HEK293 (cell line): Measurements from ENCODE around the gene OBSCN.

Source experiments
- EGR2 ChIP-seq: fragments of 450-650 bp; formaldehyde crosslinking; IDR thresholded peaks from 2 replicates; pipeline ENCODE4 v1.5.1; 2016; ENCODE audit warnings: low read depth, missing biosample characterization, missing genetic modification characterization
- FEZF1 ChIP-seq: fragments of 450-650 bp; formaldehyde crosslinking; IDR thresholded peaks from 2 replicates; pipeline ENCODE4 v1.5.1; 2016; ENCODE audit warnings: missing biosample characterization, missing genetic modification characterization
- KLF7 ChIP-seq: fragments of 450-650 bp; formaldehyde crosslinking; IDR thresholded peaks from 2 replicates; pipeline ENCODE4 v1.5.1; 2016; ENCODE audit warnings: missing biosample characterization, missing genetic modification characterization, borderline replicate concordance
- KLF8 ChIP-seq: fragments of 450-650 bp; formaldehyde crosslinking; IDR thresholded peaks from 2 replicates; pipeline ENCODE4 v1.5.1; 2016; ENCODE audit warnings: missing biosample characterization, missing genetic modification characterization
- MYNN ChIP-seq: fragments of 450-650 bp; formaldehyde crosslinking; IDR thresholded peaks from 2 replicates; pipeline ENCODE4 v1.5.1; 2016; ENCODE audit warnings: missing biosample characterization, missing genetic modification characterization, borderline replicate concordance
- ZBTB48 ChIP-seq: fragments of 450-650 bp; formaldehyde crosslinking; IDR thresholded peaks from 2 replicates; pipeline ENCODE4 v1.5.1; 2016; ENCODE audit warnings: missing biosample characterization, missing genetic modification characterization
- ZBTB7A ChIP-seq: fragments of 450-650 bp; formaldehyde crosslinking; IDR thresholded peaks from 2 replicates; pipeline ENCODE4 v1.5.1; 2016; ENCODE audit warnings: low read depth, missing biosample characterization, missing genetic modification characterization
- ZFP69B ChIP-seq: fragments of 450-650 bp; formaldehyde crosslinking; IDR thresholded peaks from 2 replicates; pipeline ENCODE4 v1.5.1; 2016; ENCODE audit warnings: missing biosample characterization, missing genetic modification characterization
- ZNF16 ChIP-seq: fragments of 450-650 bp; formaldehyde crosslinking; IDR thresholded peaks from 2 replicates; pipeline ENCODE4 v1.5.1; 2016; ENCODE audit warnings: low read depth, missing biosample characterization, missing genetic modification characterization
- ZNF169 ChIP-seq: fragments of 450-650 bp; formaldehyde crosslinking; IDR thresholded peaks from 2 replicates; pipeline ENCODE4 v1.5.1; 2016; ENCODE audit warnings: missing biosample characterization, missing genetic modification characterization
- ZNF184 ChIP-seq: fragments of 450-650 bp; IDR thresholded peaks from 2 replicates; pipeline ENCODE4 v1.5.1; 2018; ENCODE audit warnings: missing biosample characterization, mild to moderate bottlenecking, missing genetic modification characterization
- ZNF2 ChIP-seq: fragments of 450-650 bp; formaldehyde crosslinking; IDR thresholded peaks from 2 replicates; pipeline ENCODE4 v1.5.1; 2016; ENCODE audit warnings: missing biosample characterization, missing genetic modification characterization
- ZNF366 ChIP-seq: fragments of 450-650 bp; formaldehyde crosslinking; conservative IDR thresholded peaks from 2 replicates; pipeline ENCODE4 v1.5.1; 2016; ENCODE audit warnings: missing biosample characterization, missing genetic modification characterization
- ZNF791 ChIP-seq: fragments of 450-650 bp; formaldehyde crosslinking; IDR thresholded peaks from 2 replicates; pipeline ENCODE4 v1.5.1; 2016; ENCODE audit warnings: missing biosample characterization, missing genetic modification characterization
- TF ChIP-seq, protein P1 (sequence below): fragments of 450-650 bp; formaldehyde crosslinking; IDR thresholded peaks from 2 replicates; pipeline ENCODE4 v1.5.1; 2016; ENCODE audit warnings: missing biosample characterization, missing genetic modification characterization
- TF ChIP-seq, protein P2 (sequence below): fragments of 450-650 bp; formaldehyde crosslinking; conservative IDR thresholded peaks from 2 replicates; pipeline ENCODE4 v1.5.1; 2016; ENCODE audit warnings: low read depth, missing biosample characterization, missing genetic modification characterization
- TF ChIP-seq, protein P3 (sequence below): fragments of 450-650 bp; formaldehyde crosslinking; IDR thresholded peaks from 2 replicates; pipeline ENCODE4 v1.5.1; 2016; ENCODE audit warnings: missing biosample characterization, missing genetic modification characterization
- TF ChIP-seq, protein P4 (sequence below): fragments of 450-650 bp; formaldehyde crosslinking; IDR thresholded peaks from 2 replicates; pipeline ENCODE4 v1.5.1; 2016; ENCODE audit warnings: missing biosample characterization, missing genetic modification characterization
- TF ChIP-seq, protein P5 (sequence below): fragments of 450-650 bp; formaldehyde crosslinking; IDR thresholded peaks from 2 replicates; pipeline ENCODE4 v1.5.1; 2016; ENCODE audit warnings: missing biosample characterization, missing genetic modification characterization
- TF ChIP-seq, protein P6 (sequence below): fragments of 450-650 bp; formaldehyde crosslinking; IDR thresholded peaks from 2 replicates; pipeline ENCODE4 v1.5.1; 2017; ENCODE audit warnings: missing biosample characterization, missing genetic modification characterization
- TF ChIP-seq, protein P7 (sequence below): fragments of 450-650 bp; formaldehyde crosslinking; optimal IDR thresholded peaks from 2 replicates; pipeline ENCODE3; 2016; ENCODE audit warnings: missing biosample characterization, mild to moderate bottlenecking, missing genetic modification characterization

OBSCN gene

DNA sequence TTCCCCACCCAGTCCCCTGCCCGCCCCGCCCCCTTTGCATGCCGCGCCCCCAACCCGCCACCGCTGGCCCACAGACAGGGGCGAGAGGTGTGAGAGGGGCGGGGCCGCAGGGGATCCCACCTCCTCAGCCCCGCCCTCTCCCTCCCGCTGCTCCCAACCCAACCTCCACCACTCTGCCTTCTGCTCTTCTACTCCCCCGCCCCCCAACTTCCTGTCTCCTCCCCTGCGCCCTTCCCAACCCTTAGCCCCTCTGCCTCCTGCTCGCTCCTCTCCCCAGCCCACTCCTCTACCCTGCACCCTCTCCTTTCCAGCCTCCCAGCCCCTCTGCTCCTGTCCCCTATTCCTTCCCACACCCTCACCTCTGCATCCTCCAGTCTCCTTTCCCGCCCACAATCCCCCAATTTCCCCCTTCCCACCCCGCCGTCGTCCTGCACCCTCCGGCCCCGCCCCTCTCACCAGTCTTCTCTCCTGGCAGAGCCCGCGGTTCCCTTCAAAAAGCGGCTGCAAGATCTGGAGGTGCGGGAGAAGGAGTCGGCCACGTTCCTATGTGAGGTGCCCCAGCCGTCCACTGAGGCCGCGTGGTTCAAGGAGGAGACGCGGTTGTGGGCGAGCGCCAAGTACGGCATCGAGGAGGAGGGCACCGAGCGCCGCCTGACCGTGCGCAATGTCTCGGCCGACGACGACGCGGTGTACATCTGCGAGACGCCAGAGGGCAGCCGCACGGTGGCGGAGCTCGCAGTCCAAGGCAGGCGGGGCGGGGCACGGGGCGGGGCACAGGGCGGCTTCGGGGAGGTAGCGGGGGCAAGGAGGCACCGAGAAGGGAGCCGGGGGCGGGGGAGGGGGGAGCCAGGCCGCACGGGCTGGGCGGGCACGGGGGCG lies 5.4 kb downstream of the OBSCN start (continued):
- TF ChIP-seq, protein P1, sequence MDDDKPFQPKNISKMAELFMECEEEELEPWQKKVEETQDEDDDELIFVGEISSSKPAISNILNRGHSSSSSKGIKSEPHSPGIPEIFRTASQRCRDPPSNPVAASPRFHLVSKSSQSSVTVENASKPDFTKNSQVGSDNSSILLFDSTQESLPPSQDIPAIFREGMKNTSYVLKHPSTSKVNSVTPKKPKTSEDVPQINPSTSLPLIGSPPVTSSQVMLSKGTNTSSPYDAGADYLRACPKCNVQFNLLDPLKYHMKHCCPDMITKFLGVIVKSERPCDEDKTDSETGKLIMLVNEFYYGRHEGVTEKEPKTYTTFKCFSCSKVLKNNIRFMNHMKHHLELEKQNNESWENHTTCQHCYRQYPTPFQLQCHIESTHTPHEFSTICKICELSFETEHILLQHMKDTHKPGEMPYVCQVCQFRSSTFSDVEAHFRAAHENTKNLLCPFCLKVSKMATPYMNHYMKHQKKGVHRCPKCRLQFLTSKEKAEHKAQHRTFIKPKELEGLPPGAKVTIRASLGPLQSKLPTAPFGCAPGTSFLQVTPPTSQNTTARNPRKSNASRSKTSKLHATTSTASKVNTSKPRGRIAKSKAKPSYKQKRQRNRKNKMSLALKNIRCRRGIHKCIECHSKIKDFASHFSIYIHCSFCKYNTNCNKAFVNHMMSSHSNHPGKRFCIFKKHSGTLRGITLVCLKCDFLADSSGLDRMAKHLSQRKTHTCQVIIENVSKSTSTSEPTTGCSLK: no peak
- TF ChIP-seq, protein P2, sequence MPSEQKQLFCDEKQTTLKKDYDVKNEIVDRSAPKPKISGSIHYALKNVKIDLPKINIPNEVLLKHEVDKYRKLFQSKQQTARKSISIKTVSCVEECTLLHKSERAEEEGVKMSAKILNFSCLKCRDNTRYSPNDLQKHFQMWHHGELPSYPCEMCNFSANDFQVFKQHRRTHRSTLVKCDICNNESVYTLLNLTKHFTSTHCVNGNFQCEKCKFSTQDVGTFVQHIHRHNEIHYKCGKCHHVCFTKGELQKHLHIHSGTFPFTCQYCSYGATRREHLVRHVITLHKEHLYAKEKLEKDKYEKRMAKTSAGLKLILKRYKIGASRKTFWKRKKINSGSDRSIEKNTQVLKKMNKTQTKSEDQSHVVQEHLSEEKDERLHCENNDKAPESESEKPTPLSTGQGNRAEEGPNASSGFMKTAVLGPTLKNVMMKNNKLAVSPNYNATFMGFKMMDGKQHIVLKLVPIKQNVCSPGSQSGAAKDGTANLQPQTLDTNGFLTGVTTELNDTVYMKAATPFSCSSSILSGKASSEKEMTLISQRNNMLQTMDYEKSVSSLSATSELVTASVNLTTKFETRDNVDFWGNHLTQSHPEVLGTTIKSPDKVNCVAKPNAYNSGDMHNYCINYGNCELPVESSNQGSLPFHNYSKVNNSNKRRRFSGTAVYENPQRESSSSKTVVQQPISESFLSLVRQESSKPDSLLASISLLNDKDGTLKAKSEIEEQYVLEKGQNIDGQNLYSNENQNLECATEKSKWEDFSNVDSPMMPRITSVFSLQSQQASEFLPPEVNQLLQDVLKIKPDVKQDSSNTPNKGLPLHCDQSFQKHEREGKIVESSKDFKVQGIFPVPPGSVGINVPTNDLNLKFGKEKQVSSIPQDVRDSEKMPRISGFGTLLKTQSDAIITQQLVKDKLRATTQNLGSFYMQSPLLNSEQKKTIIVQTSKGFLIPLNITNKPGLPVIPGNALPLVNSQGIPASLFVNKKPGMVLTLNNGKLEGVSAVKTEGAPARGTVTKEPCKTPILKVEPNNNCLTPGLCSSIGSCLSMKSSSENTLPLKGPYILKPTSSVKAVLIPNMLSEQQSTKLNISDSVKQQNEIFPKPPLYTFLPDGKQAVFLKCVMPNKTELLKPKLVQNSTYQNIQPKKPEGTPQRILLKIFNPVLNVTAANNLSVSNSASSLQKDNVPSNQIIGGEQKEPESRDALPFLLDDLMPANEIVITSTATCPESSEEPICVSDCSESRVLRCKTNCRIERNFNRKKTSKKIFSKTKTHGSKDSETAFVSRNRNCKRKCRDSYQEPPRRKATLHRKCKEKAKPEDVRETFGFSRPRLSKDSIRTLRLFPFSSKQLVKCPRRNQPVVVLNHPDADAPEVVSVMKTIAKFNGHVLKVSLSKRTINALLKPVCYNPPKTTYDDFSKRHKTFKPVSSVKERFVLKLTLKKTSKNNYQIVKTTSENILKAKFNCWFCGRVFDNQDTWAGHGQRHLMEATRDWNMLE (tag by site-specific recombination): no peak
- TF ChIP-seq KLF8: peak; percentile 88
- TF ChIP-seq KLF7: peak; percentile 14; the same call in 1 of the 2 replicates
- TF ChIP-seq ZNF791 (tag by site-specific recombination): no peak
- no peak for TF ChIP-seq ZBTB48 (tag by site-specific recombination)
- TF ChIP-seq, protein P3, sequence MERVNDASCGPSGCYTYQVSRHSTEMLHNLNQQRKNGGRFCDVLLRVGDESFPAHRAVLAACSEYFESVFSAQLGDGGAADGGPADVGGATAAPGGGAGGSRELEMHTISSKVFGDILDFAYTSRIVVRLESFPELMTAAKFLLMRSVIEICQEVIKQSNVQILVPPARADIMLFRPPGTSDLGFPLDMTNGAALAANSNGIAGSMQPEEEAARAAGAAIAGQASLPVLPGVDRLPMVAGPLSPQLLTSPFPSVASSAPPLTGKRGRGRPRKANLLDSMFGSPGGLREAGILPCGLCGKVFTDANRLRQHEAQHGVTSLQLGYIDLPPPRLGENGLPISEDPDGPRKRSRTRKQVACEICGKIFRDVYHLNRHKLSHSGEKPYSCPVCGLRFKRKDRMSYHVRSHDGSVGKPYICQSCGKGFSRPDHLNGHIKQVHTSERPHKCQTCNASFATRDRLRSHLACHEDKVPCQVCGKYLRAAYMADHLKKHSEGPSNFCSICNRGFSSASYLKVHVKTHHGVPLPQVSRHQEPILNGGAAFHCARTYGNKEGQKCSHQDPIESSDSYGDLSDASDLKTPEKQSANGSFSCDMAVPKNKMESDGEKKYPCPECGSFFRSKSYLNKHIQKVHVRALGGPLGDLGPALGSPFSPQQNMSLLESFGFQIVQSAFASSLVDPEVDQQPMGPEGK (tag by site-specific recombination): peak; percentile 95
- TF ChIP-seq ZNF366 (tag by site-specific recombination): peak; percentile 59; the same call in 1 of the 2 replicates
- TF ChIP-seq ZNF16: no peak
- TF ChIP-seq, protein P4, sequence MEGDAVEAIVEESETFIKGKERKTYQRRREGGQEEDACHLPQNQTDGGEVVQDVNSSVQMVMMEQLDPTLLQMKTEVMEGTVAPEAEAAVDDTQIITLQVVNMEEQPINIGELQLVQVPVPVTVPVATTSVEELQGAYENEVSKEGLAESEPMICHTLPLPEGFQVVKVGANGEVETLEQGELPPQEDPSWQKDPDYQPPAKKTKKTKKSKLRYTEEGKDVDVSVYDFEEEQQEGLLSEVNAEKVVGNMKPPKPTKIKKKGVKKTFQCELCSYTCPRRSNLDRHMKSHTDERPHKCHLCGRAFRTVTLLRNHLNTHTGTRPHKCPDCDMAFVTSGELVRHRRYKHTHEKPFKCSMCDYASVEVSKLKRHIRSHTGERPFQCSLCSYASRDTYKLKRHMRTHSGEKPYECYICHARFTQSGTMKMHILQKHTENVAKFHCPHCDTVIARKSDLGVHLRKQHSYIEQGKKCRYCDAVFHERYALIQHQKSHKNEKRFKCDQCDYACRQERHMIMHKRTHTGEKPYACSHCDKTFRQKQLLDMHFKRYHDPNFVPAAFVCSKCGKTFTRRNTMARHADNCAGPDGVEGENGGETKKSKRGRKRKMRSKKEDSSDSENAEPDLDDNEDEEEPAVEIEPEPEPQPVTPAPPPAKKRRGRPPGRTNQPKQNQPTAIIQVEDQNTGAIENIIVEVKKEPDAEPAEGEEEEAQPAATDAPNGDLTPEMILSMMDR (tag by site-specific recombination): peak; percentile 96
- TF ChIP-seq, protein P5, sequence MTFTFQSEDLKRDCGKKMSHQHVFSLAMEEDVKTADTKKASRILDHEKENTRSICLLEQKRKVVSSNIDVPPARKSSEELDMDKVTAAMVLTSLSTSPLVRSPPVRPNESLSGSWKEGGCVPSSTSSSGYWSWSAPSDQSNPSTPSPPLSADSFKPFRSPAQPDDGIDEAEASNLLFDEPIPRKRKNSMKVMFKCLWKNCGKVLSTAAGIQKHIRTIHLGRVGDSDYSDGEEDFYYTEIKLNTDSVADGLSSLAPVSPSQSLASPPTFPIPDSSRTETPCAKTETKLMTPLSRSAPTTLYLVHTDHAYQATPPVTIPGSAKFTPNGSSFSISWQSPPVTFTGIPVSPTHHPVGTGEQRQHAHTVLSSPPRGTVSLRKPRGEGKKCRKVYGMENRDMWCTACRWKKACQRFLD (tag by site-specific recombination): no peak
- TF ChIP-seq ZBTB7A (tag by site-specific recombination): no peak
- TF ChIP-seq ZNF169 (tag by site-specific recombination): no peak
- no peak for TF ChIP-seq FEZF1 (tag by site-specific recombination)
- TF ChIP-seq ZFP69B: no peak; the same call in 1 of the 2 replicates
- TF ChIP-seq EGR2 (tag by site-specific recombination): peak; percentile 94
- TF ChIP-seq, protein P6, sequence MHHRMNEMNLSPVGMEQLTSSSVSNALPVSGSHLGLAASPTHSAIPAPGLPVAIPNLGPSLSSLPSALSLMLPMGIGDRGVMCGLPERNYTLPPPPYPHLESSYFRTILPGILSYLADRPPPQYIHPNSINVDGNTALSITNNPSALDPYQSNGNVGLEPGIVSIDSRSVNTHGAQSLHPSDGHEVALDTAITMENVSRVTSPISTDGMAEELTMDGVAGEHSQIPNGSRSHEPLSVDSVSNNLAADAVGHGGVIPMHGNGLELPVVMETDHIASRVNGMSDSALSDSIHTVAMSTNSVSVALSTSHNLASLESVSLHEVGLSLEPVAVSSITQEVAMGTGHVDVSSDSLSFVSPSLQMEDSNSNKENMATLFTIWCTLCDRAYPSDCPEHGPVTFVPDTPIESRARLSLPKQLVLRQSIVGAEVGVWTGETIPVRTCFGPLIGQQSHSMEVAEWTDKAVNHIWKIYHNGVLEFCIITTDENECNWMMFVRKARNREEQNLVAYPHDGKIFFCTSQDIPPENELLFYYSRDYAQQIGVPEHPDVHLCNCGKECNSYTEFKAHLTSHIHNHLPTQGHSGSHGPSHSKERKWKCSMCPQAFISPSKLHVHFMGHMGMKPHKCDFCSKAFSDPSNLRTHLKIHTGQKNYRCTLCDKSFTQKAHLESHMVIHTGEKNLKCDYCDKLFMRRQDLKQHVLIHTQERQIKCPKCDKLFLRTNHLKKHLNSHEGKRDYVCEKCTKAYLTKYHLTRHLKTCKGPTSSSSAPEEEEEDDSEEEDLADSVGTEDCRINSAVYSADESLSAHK (tag by site-specific recombination): no peak
- peak; percentile 71; the same call in 1 of the 2 replicates for TF ChIP-seq ZNF2 (tag by site-specific recombination)
- TF ChIP-seq, protein P7, sequence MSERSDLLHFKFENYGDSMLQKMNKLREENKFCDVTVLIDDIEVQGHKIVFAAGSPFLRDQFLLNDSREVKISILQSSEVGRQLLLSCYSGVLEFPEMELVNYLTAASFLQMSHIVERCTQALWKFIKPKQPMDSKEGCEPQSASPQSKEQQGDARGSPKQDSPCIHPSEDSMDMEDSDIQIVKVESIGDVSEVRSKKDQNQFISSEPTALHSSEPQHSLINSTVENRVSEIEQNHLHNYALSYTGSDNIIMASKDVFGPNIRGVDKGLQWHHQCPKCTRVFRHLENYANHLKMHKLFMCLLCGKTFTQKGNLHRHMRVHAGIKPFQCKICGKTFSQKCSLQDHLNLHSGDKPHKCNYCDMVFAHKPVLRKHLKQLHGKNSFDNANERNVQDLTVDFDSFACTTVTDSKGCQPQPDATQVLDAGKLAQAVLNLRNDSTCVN (tag by site-specific recombination): peak; percentile 69
- no peak for TF ChIP-seq MYNN (tag by site-specific recombination)
- TF ChIP-seq ZNF184 (tag by site-specific recombination): no peak
